ENCODE data around the gene AP5Z1. TPM values are rescaled to one million over a fixed set of nuclear protein-coding genes. Genes with fewer than 3 reads are reported as not detected.

Gene AP5Z1
- total RNA-seq, 1 donor from 2014 or later: 88.6 TPM

- TF ChIP-seq CTCF (IDR thresholded peaks at IDR 0.05; ENCODE audit: unreplicated experiment): no peak
- H3K4me1 Mint-ChIP-seq (ENCODE audit: unreplicated experiment): peaks cover 19% of the 10 kb centered on the region
Observed at GRCh38 chr7:4729266-4729665, 46.2 kb upstream of the AP5Z1 start.

GRCh38 chr7:4730276-4730675, 45.1 kb upstream of the AP5Z1 start:
- H3K9me3 Mint-ChIP-seq (ENCODE audit: unreplicated experiment): no peaks in the 10 kb centered on the region

More at GRCh38 chr7:4729266-4729665, 46.2 kb upstream of the AP5Z1 start:
- no peak for DNase-seq (ENCODE audit: low spot score)
- peaks cover 27% of the 10 kb centered on the region for H3K36me3 Mint-ChIP-seq (ENCODE audit: low read depth, unreplicated experiment)
- H3K27ac Mint-ChIP-seq (ENCODE audit: unreplicated experiment): no peak overlapping the region
- H3K9me3 Mint-ChIP-seq (ENCODE audit: unreplicated experiment): no peaks in the 10 kb centered on the region
- no peak overlapping the region for H3K4me3 Mint-ChIP-seq (ENCODE audit: unreplicated experiment)
- H3K27me3 Mint-ChIP-seq (ENCODE audit: unreplicated experiment): no peaks in the 10 kb centered on the region

GRCh38 chr7:4730971-4731370, 44.5 kb upstream of the AP5Z1 start:
- Mint-ChIP-seq H3K9me3 (ENCODE audit: unreplicated experiment) (no peaks in the 10 kb centered on the region), H3K36me3 (ENCODE audit: low read depth, unreplicated experiment) (peaks cover 30% of the 10 kb centered on the region), H3K27ac (ENCODE audit: unreplicated experiment) (no peak overlapping the region), H3K27me3 (ENCODE audit: unreplicated experiment) (no peaks in the 10 kb centered on the region), H3K4me3 (ENCODE audit: unreplicated experiment) (peak overlapping the region; percentile 51), H3K4me1 (ENCODE audit: unreplicated experiment) (peaks cover 11% of the 10 kb centered on the region)
- TF ChIP-seq CTCF (IDR thresholded peaks at IDR 0.05; ENCODE audit: unreplicated experiment): no peak
- DNase-seq (ENCODE audit: low spot score): no peak

More at GRCh38 chr7:4730276-4730675, 45.1 kb upstream of the AP5Z1 start:
- Mint-ChIP-seq H3K36me3 (ENCODE audit: low read depth, unreplicated experiment) (peaks cover 29% of the 10 kb centered on the region), H3K4me3 (ENCODE audit: unreplicated experiment) (no peak overlapping the region), H3K27ac (ENCODE audit: unreplicated experiment) (no peak overlapping the region), H3K4me1 (ENCODE audit: unreplicated experiment) (peaks cover 16% of the 10 kb centered on the region), H3K27me3 (ENCODE audit: unreplicated experiment) (no peaks in the 10 kb centered on the region)
- no peak for TF ChIP-seq CTCF (IDR thresholded peaks at IDR 0.05; ENCODE audit: unreplicated experiment)
- DNase-seq (ENCODE audit: low spot score): no peak

- no peak overlapping the region for H3K4me3 Mint-ChIP-seq (ENCODE audit: unreplicated experiment)
- TF ChIP-seq CTCF (IDR thresholded peaks at IDR 0.05; ENCODE audit: unreplicated experiment): no peak
- H3K9me3 Mint-ChIP-seq (ENCODE audit: unreplicated experiment): no peaks in the 10 kb centered on the region
- H3K27ac Mint-ChIP-seq (ENCODE audit: unreplicated experiment): no peak overlapping the region
- no peaks in the 10 kb centered on the region for H3K27me3 Mint-ChIP-seq (ENCODE audit: unreplicated experiment)
- no peak for DNase-seq (ENCODE audit: low spot score)
- H3K4me1 Mint-ChIP-seq (ENCODE audit: unreplicated experiment): peaks cover 8% of the 10 kb centered on the region
- H3K36me3 Mint-ChIP-seq (ENCODE audit: low read depth, unreplicated experiment): peaks cover 29% of the 10 kb centered on the region
Observed at GRCh38 chr7:4731803-4732202, 43.6 kb upstream of the AP5Z1 start.

GRCh38 chr7:4733936-4734528, 41.4 kb upstream of the AP5Z1 start:
- DNase-seq (ENCODE audit: low spot score): no peak
- Mint-ChIP-seq H3K27me3 (ENCODE audit: unreplicated experiment) (peaks cover 4% of the 10 kb centered on the region), H3K27ac (ENCODE audit: unreplicated experiment) (no peak overlapping the region), H3K9me3 (ENCODE audit: unreplicated experiment) (no peaks in the 10 kb centered on the region), H3K36me3 (ENCODE audit: low read depth, unreplicated experiment) (peaks cover 35% of the 10 kb centered on the region), H3K4me3 (ENCODE audit: unreplicated experiment) (no peak overlapping the region), H3K4me1 (ENCODE audit: unreplicated experiment) (peaks cover 17% of the 10 kb centered on the region)
- TF ChIP-seq CTCF (IDR thresholded peaks at IDR 0.05; ENCODE audit: unreplicated experiment): no peak

Data from endothelial cell (in vitro differentiated cells).